GM12878 (cell line): ENCODE data around the gene FADD. TPM values are rescaled to one million over a fixed set of nuclear protein-coding genes. Genes with fewer than 3 reads are reported as not detected.

Source experiments
- ATAC-seq: fragments of 200-7000 bp; cut with Tn5 transposase; 3 replicates; pipeline ENCODE4 v1.9.1; 2020; ENCODE audit warnings: mild to moderate bottlenecking, moderate library complexity
- BruUV-seq: library from RNA; stranded (reverse); fragments of 400-500 nt; replicated peaks from 2 replicates; lab custom pipeline; 2021; lab: Mats Ljungman, UMichigan
- CTCF ChIA-PET: fragments of 300-600 bp; sonication (Branson Sonifier 250); formaldehyde crosslinking; extraction: SDS; loops from one replicate; lab custom pipeline; 2021; ENCODE audit warnings: inconsistent platforms; lab: Yijun Ruan, JAX
- POLR2A ChIA-PET: fragments of 350-600 bp; formaldehyde crosslinking; extraction: SDS; loops from one replicate; lab custom pipeline; 2021; ENCODE audit warnings: inconsistent platforms; lab: Charles Lee
- RAD21 ChIA-PET: fragments of 300-600 bp; sonication (Branson Sonifier 250); formaldehyde crosslinking; loops from one replicate; lab custom pipeline; 2023; ENCODE audit warnings: antibody characterized with exemption; ENCODE audit not compliant: unreplicated experiment; lab: Charles Lee
- SMC1A ChIA-PET: fragments of 300-600 bp; sonication (Branson Sonifier 250); formaldehyde crosslinking; loops from one replicate; lab custom pipeline; 2023; ENCODE audit not compliant: unreplicated experiment, uncharacterized antibody; lab: Charles Lee
- DNase-seq: peaks from one replicate; pipeline ENCODE4 v3.0.0-alpha.2; 2011; ENCODE audit warnings: low read depth, low spot score
- FAIRE-seq: peaks from 3 replicates; lab custom pipeline; 2011; peaks lifted over from hg19 to GRCh38; lab: Jason Lieb, UNC
- H2AFZ ChIP-seq: 2 replicates; pipeline ENCODE4 v1.6.0; 2011; ENCODE audit warnings: low read depth, low read length, control low read depth; ENCODE audit not compliant: control insufficient read depth
- H3K27ac ChIP-seq: 2 replicates; pipeline ENCODE4 v1.5.1; 2011; ENCODE audit warnings: control low read depth; ENCODE audit not compliant: control insufficient read depth, insufficient read depth
- H3K27me3 ChIP-seq, 2 experiments: replicated peaks in 1 of 2; 2 replicates each; pipeline versions ENCODE4 v1.6.0 to v1.6.1; 2011; ENCODE audit warnings: low read length in 1 of 2; ENCODE audit not compliant: control insufficient read depth in 2 of 2, insufficient read depth in 2 of 2
- H3K36me3 ChIP-seq, 2 experiments: 2 replicates each; pipeline ENCODE4 v1.5.1; 2011; ENCODE audit warnings: low read length in 1 of 2; ENCODE audit not compliant: control insufficient read depth in 2 of 2, insufficient read depth in 2 of 2
- H3K4me1 ChIP-seq: 2 replicates; pipeline ENCODE4 v1.6.1; 2011; ENCODE audit warnings: mild to moderate bottlenecking, low read length, moderate library complexity, mixed read lengths; ENCODE audit not compliant: control insufficient read depth, insufficient read depth
- H3K4me2 ChIP-seq: 2 replicates; pipeline ENCODE4 v1.6.0; 2011; ENCODE audit warnings: control low read depth; ENCODE audit not compliant: control insufficient read depth, insufficient read depth
- H3K4me3 ChIP-seq: fragments of 200-600 bp; sonication (generic); 2 replicates; pipeline ENCODE4 v1.5.1; 2016
- H3K79me2 ChIP-seq: 2 replicates; pipeline ENCODE4 v1.6.0; 2011; ENCODE audit warnings: low read length; ENCODE audit not compliant: control insufficient read depth, insufficient read depth
- H3K9ac ChIP-seq: 2 replicates; pipeline ENCODE4 v1.8.0; 2011; ENCODE audit warnings: low read length, control low read depth, mixed read lengths; ENCODE audit not compliant: control insufficient read depth, insufficient read depth
- H3K9me3 ChIP-seq: replicated peaks from 3 replicates; pipeline ENCODE4 v1.5.1; 2011; ENCODE audit warnings: mild to moderate bottlenecking, low read length; ENCODE audit not compliant: control insufficient read depth, insufficient read depth
- H4K20me1 ChIP-seq: 2 replicates; pipeline ENCODE4 v1.6.0; 2011; ENCODE audit not compliant: control insufficient read depth, insufficient read depth
- EZH2 ChIP-seq: IDR thresholded peaks from 2 replicates; pipeline ENCODE4 v1.6.1; 2012; ENCODE audit warnings: low read depth, mild to moderate bottlenecking, control low read depth, inconsistent platforms, low read length, borderline replicate concordance; ENCODE audit not compliant: control insufficient read depth
- MAX ChIP-seq: IDR thresholded peaks from 2 replicates; pipeline ENCODE4 v1.6.1; 2012; ENCODE audit warnings: low read depth, low read length, improper control_type of control experiment
- MYB ChIP-seq: fragments of 150-350 bp; IDR thresholded peaks from 2 replicates; pipeline ENCODE4 v1.6.1; 2014; ENCODE audit warnings: mild to moderate bottlenecking, low read depth, low read length, borderline replicate concordance
- NR2C1 ChIP-seq: fragments of 450-650 bp; IDR thresholded peaks from 2 replicates; pipeline ENCODE4 v1.6.1; 2017; ENCODE audit warnings: antibody characterized with exemption, mild to moderate bottlenecking, moderate library complexity
- POLR2A ChIP-seq: IDR thresholded peaks from 2 replicates; pipeline ENCODE4 v1.6.1; 2011; ENCODE audit warnings: low read depth, mild to moderate bottlenecking, low read length
- POU2F2 ChIP-seq: IDR thresholded peaks from 3 replicates; pipeline ENCODE4 v1.6.1; 2011; ENCODE audit warnings: low read depth, mild to moderate bottlenecking, low read length, borderline replicate concordance
- RAD21 ChIP-seq: IDR thresholded peaks from 2 replicates; pipeline ENCODE4 v1.6.1; 2011; ENCODE audit warnings: mild to moderate bottlenecking, low read depth, low read length, moderate library complexity; ENCODE audit not compliant: insufficient read depth
- SMC3 ChIP-seq: IDR thresholded peaks from 2 replicates; pipeline ENCODE4 v1.6.1; 2011; ENCODE audit warnings: low read length, improper control_type of control experiment, borderline replicate concordance
- TAF1 ChIP-seq: IDR thresholded peaks from 2 replicates; pipeline ENCODE4 v1.6.1; 2011; ENCODE audit warnings: mild to moderate bottlenecking, low read depth, low read length, borderline replicate concordance
- WGBS: methylation state at CpG from one replicate; pipeline ENCODE4 v1.1.6; 2016; ENCODE audit warnings: low lambda C conversion rate; ENCODE audit not compliant: insufficient replicate concordance, insufficient coverage; ENCODE audit errors: missing lambda C conversion rate; 5-methylcytosine and 5-hydroxymethylcytosine counted together
- in situ Hi-C: fragments of 300-500 bp; cut with MboI; formaldehyde crosslinking; loops from 9 replicates; pipeline ENCODE4 v1.14.3; 2018; ENCODE audit warnings: mixed read lengths
- intact Hi-C: fragments of 100-400 bp; cut with micrococcal nuclease; formaldehyde crosslinking; loops from one replicate; pipeline ENCODE4 v1.14.2; 2022; ENCODE audit not compliant: unreplicated experiment
- polyA plus RNA-seq, 11 experiments: library from polyadenylated mRNA; depleted of rRNA in 4 of 11; unstranded in 6 of 11; stranded (reverse) in 5 of 11; fragments of >200 nt; fragmentation: Nextera tagmentation in 4 of 11; fragmentation: Illumina TruSeq in 1 of 11; extraction: Ambion mirVana in 4 of 11; extraction: Trizol in 1 of 11; gene quantifications; 1 replicate in 1 of 11; 2 replicates in 10 of 11; pipeline versions ENCODE4 v1.2.1 to v1.2.3, GENCODE V29; 2011 to 2016; ENCODE audit warnings: inconsistent platforms in 2 of 11, missing spikeins in 2 of 11, low read depth in 1 of 11
- total RNA-seq, 4 experiments: library from RNA; depleted of rRNA in 3 of 4; stranded (reverse); fragments of >200 nt in 3 of 4; fragmentation: Illumina TruSeq in 1 of 4; extraction: Trizol in 1 of 4; gene quantifications; 2 replicates each; pipeline versions ENCODE4 v1.2.1 to v1.2.3, GENCODE V29; 2013 to 2021
- TF ChIP-seq, protein P1 (sequence below), 3 experiments: IDR thresholded peaks in 2 of 3; conservative IDR thresholded peaks in 1 of 3; 2 replicates each; pipeline ENCODE4 v1.5.1; 2011; ENCODE audit warnings: low read depth in 3 of 3, low read length in 3 of 3, mild to moderate bottlenecking in 3 of 3, control low read depth in 2 of 3, moderate library complexity in 2 of 3, inconsistent platforms in 1 of 3, mixed read lengths in 1 of 3; ENCODE audit not compliant: control insufficient read depth in 2 of 3, insufficient read depth in 1 of 3; ENCODE audit errors: extremely low read depth in 1 of 3

FADD gene
- total and polyA plus RNA-seq, 10 of the 15 experiments (the other 5 are each of a cell fraction or from before 2014, with no cell fraction given): 0.32 to 38.7 (median 21.8) TPM

GRCh38 chr11:70226967-70227366, 23.9 kb downstream of the FADD start:
- BruUV-seq: no TSS peak
- H3K4me1 ChIP-seq: no peaks in the 10 kb centered on the region
- H3K9ac ChIP-seq: no peak overlapping the region
- RAD21 ChIA-PET: no interaction called here
- TF ChIP-seq RAD21 (peak; percentile 17; the same call in 1 of the 2 replicates), NR2C1 (no peak), POLR2A (no peak), POU2F2 (no peak), SMC3 (peak; percentile 18; the same call in 1 of the 2 replicates), EZH2 (no peak), MAX (no peak), TAF1 (no peak), MYB (no peak)
- TF ChIP-seq, protein P1, sequence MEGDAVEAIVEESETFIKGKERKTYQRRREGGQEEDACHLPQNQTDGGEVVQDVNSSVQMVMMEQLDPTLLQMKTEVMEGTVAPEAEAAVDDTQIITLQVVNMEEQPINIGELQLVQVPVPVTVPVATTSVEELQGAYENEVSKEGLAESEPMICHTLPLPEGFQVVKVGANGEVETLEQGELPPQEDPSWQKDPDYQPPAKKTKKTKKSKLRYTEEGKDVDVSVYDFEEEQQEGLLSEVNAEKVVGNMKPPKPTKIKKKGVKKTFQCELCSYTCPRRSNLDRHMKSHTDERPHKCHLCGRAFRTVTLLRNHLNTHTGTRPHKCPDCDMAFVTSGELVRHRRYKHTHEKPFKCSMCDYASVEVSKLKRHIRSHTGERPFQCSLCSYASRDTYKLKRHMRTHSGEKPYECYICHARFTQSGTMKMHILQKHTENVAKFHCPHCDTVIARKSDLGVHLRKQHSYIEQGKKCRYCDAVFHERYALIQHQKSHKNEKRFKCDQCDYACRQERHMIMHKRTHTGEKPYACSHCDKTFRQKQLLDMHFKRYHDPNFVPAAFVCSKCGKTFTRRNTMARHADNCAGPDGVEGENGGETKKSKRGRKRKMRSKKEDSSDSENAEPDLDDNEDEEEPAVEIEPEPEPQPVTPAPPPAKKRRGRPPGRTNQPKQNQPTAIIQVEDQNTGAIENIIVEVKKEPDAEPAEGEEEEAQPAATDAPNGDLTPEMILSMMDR (IDR thresholded peaks at IDR 0.05 in 2 of 3, conservative IDR thresholded peaks at IDR 0.05 in 1 of 3; ENCODE audit: control insufficient read depth in 2 of 3, extremely low read depth in 1 of 3, insufficient read depth in 1 of 3, low read depth in 3 of 3, low read length in 3 of 3): peak in 2 of 3 experiments; percentile 17 to 18; a peak in 3 of 6 replicates
- TF ChIP-seq, all 136 proteins: peak for 3
- ChIA-PET POLR2A (no interaction called here), CTCF (interaction anchor here (1.3 kb wide), 1 partner anchor 22 kb away, joined by 4 read pairs; no protein-coding TSS in a partner anchor), SMC1A (no interaction called here)
- Histone ChIP-seq H4K20me1 (no peaks in the 10 kb centered on the region), H3K4me2 (no peak overlapping the region), H3K4me3 (no peak overlapping the region), H3K27ac (no peak overlapping the region), H2AFZ (no peak overlapping the region), H3K36me3 (no peaks in the 10 kb centered on the region), H3K79me2 (no peaks in the 10 kb centered on the region), H3K27me3 (peaks cover 0 to 5% of the 10 kb centered on the region in 2 experiments; a peak in 3 of 4 replicates), H3K9me3 (no peaks in the 10 kb centered on the region; the same call in 2 of the 3 replicates)
- ATAC-seq: no peak
- FAIRE-seq: no peak
- in situ Hi-C loops (no loop called here), intact Hi-C loops (no loop called here)
- DNase-seq: no peak
- 31% methylated on average over 9 of the region's 9 CpGs for WGBS
